Hematopoietic multipotent progenitor cell treated with erythropoietin and hydrocortisone succinate and interleukin-3 and kit ligand, for 15 days (in vitro differentiated cells): ENCODE measurements around the gene LRRC4B.
"Not testable (repeated sequence)": the region's sequence is repeated elsewhere in the genome, so short reads cannot be mapped to it uniquely, and the experiment has no call there.

Experiments
- DNase-seq: peaks from one replicate; pipeline ENCODE4 v3.0.0-alpha.2; 2015; ENCODE audit warnings: low spot score

Gene LRRC4B

DNA sequence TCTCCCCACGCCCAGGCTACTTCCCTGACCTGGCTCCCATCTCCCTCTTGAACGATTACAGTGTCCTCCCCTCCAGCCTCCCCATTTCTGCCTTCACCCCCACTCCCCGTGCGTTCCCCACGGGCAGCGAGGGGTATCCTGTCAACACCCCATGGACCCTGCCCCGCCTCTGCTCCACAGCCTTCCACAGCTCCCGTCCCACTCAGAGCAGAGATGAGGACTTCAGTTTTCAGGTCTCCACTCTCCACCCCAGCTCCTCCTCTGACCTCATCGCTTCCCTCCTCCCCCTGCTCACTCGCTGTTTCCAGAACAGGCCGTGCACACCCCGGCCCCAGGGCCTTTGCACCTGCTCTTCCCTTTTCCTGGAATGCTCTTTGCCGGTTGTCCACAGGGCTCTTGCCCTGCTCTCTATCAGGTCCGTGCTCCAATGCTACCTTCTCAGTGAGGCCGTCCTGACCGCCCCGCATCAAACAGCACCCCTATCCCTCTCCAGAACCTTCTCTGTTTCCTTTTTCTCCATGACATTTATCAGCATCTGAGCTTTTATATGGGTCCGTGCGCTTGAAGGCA is 15.0 kb downstream of the LRRC4B start:
- DNase-seq: no peak

DNA sequence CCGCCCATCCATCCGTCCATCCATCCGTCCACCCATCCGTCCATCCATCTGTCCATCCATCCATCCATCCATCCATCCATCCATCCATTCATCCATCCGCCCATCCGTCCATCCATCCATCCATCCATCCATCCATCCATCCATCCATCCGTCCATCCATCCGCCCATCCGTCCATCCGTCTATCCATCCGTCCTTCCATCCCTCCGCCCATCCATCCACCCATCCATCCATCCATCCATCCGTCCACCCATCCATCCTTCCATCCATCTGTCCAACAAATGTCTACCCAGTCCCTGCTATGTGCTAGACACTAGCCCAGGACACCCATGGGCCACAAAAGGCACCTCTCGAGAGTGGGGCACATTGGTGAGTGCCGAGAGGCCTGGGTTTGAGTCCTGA is 15.7 kb downstream of the LRRC4B start:
- no peak for DNase-seq

GRCh38 chr19:50551715-50552187 is 16.5 kb downstream of the LRRC4B start:
- no peak for DNase-seq

GRCh38 chr19:50551034-50551714 is 17.1 kb downstream of the LRRC4B start:
- no peak for DNase-seq

GRCh38 chr19:50550594-50550966 is 17.7 kb downstream of the LRRC4B start:
- no peak for DNase-seq

- no peak for DNase-seq
These were observed 18.2 kb downstream of the LRRC4B start for GRCh38 chr19:50549927-50550593.

DNA sequence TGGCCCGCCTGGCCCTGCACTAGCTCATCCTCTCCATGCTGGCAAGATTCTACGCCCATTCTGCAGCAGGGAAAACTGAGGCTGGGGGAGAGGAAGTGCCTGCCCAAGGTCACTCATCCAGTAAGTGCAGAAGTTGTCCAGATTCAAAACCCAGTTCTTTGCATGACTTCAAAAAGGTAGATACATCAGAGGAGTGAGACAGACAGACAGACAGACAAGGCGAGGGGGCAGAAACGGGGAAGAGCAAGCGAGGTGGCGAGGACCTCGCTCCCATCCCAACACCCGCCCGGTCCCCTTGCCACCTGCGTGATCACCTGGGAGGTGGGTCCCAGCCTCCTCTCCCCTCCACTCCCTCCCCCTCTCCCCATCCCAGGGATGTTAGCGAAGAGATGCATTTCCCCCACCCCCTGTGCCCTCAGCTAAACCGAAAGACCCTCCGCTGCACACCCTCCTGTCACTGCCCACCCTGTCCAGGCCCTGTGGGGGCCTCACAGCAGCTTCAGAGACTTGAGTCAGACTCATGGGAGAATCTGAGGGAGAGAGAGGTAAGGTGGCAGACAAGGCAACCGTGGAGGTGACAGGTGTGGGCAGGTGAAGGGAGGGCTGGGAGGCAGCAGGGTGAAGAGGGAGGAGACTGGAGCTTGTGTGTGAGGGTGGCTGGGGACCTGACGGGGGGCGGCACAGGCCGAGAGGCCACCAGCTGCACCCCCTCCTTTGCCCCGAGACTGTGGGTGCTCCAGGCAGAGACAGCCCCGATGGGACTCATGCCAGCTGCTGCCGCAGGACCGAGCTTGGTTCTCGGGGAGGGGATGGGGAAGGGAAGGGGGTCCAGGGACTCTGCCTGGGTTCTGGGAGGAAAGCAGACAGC is 18.9 kb downstream of the LRRC4B start:
- DNase-seq: no peak

DNA sequence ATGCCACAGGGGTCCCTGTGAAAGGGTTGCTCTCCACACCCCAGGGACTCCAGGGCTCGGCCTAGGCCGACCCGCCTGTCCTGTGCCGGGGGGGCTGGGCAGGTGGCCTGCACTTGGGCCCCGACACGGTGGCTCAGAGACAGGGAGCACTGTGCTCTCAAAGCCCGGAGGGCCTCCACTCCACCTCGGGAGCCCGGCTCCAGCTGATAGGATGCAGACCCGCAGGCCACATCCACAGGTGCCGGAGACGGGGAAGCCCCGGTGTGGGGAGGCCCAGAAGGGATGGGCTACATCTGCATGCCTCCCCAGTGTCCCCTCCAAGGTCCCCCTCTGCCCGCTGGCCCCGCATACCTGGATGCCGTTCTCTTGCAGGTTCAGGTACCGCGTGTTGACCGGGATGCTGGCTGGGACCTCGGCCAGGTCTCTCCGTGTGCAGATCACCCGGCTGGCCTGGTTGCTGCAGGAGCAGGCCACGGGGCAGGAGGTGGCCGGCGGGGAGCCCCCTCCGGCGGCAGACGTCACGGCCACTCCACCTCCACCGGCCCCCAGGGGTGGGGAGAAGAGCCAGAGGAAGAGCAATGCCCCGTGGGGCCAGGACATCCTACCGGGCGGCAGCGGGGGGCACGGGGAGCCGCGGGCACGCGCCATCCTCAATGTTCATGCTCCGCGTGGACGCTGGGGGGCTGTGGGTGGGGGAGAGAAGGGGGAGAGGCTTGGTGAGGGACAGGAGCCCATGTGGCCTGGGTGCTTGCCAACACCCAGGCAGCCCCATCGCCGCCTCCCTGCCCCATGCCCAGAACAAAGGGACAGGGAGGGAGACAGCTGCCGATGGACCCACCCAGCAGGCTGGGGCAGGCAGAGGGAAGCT is 19.8 kb downstream of the LRRC4B start:
- no peak for DNase-seq

GRCh38 chr19:50547385-50548190 is 20.6 kb downstream of the LRRC4B start:
- DNase-seq: no peak

- no peak for DNase-seq
These were observed 21.6 kb downstream of the LRRC4B start for GRCh38 chr19:50546527-50547221.

DNA sequence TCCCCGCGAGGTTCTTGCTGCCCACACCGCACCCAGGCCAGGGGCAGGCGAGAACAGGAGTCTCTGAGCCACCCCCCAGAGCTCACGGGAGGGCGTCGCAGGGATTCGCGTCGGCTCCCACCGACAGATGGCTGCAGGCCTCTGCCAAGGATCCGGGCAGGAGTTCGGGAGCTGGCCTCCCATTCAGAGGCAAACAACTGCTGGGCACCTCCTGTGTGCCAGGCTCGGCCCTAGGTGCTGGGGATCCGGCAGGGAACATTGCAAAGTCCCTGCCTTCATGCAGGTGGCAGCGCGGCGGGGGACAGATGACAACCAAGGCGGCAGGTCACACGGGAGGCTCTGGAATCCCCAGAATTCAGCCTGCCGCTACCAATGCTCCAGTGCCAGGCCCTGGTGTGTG is 25.3 kb downstream of the LRRC4B start:
- no peak for DNase-seq

- peak; percentile 55 for DNase-seq
These were observed 30.4 kb downstream of the LRRC4B start for GRCh38 chr19:50537769-50538230.

DNA sequence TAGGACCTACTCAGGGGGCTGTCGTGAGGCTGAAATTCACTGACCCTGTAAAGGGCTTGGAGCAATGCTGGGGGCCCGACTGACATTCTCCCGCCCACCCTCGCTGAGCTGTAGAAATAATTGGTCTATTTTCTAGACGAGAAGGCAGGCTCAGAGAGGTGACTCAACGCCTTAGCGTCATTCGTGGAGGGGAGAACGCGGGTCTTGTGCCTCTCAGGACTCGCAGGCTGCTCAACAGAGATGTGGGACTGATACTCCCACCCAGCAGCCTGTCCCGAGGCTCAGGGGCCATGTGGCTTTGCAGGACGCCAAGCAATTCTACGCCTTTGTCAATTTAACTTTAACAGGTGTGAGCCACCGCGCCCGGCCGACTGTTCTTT is 30.9 kb downstream of the LRRC4B start:
- DNase-seq: no peak

GRCh38 chr19:50536662-50537305 is 31.5 kb downstream of the LRRC4B start:
- no peak for DNase-seq

DNA sequence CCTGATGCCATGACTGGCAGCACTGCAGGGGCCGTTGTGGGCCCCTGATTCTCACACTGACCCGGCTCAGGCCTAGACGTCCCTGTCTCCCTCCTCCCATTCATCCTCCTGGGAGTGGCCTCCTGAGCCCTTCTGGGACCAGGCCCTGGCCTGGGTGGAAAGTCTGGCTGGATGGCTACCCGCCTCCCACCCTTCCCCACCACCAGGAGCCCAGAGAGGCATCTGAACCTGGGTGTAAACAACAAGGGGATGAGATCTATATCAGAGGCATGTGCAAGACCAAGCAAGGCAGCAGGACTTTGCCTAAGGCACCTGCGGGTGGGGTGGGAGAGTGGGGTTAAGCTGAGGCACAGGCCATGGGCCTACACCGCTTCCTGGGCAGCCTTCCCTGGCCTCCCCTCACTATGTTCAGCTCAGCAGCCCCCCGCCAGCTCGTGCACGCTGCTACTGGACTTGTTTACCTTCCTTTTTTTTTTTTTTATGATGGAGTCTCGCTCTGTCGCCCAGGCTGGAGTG is 32.5 kb downstream of the LRRC4B start:
- DNase-seq: no peak

GRCh38 chr19:50534478-50534877 is 33.8 kb downstream of the LRRC4B start:
- DNase-seq: no peak

DNA sequence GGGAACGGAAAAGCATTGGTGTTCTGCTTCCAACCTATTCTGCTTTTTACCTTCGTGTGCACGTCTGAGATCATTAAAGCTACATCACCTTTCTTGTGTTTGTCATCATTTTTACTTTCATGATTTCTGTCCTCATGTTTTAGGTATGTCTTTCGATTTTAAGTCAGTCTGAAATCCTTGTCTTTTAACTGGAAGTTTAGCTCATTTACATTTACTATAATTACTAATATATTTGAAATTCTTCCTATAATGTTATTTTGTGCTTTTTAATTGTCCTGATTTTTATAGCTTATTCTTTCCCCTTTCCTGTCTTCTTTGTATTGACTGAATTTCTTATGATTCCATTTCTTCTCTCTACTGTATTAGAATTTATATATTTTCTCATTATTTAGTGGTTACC is 35.3 kb downstream of the LRRC4B start:
- no peak for DNase-seq

DNA sequence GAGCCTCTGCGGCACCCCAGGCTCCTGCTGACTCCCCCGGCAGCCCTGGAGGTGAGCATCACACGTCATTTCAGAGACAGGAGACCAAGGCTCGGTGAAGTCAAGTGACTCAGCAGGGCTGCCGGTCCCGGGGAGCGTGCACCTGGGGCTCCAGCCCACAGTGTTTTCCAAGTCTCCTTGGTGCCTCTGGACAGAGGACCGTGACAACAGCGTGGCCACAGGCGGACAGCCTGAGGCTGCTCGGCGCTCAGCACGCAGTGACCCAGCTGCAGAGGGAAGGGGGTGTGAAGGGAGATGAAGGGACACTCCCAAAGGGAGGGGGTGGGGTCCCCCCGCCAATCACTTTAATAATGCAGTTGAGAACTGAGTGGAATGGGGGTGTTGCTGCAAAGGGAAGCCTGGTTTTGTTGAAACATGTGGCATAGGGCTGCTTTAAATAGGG is 37.0 kb downstream of the LRRC4B start:
- no peak for DNase-seq

- DNase-seq: not testable (repeated sequence)
These were observed 40.2 kb downstream of the LRRC4B start for GRCh38 chr19:50528052-50528451.
